ENCODE results near the gene RBKS. TPM values are rescaled to one million over a fixed set of nuclear protein-coding genes. Genes with fewer than 3 reads are reported as not detected.

The RBKS gene
- total and polyA plus RNA-seq, 2 of the 8 experiments (the other 6 are each of a cell fraction or from before 2014, with no cell fraction given) = 1.1 to 1.5 TPM

DNA sequence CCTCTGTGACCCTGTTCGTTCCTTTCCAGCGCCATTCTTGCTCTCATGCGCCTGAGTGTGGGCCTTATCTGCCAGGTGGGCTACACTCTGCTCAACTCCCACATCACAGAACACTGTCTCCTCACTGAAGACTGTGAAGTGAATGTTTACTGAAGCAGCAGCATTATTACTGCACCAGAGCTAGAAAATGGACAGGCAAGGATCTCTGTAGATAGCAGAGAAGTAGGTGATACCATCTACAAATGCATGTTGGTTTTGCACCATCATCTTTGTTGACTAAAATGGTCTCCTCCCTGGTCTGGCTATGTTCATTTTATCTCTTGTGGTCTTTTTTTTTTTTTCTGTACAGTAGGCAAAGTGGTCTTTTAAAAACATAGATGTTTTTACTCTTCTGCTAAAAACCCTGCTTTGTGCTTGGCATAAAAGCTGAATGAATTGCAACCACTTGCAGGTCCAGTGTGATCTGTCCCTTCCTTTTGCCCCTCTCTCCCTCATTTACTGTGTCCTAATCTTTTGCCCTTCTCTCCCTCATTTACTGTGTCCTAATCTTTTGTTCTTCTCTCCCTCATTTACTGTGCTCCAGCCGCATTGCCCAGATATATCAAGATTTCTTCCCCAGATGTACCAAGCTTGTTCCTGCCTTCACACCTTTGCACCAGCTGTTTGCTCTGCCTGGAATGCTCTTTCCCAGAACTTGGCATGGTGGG is 35.7 kb upstream of the RBKS start (continued):
- TF ChIP-seq, protein P1, sequence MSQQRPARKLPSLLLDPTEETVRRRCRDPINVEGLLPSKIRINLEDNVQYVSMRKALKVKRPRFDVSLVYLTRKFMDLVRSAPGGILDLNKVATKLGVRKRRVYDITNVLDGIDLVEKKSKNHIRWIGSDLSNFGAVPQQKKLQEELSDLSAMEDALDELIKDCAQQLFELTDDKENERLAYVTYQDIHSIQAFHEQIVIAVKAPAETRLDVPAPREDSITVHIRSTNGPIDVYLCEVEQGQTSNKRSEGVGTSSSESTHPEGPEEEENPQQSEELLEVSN (IDR thresholded peaks at IDR 0.05) = no peak

All from H1 (cell line).